Endodermal cell (in vitro differentiated cells): ENCODE data around the gene MXRA7. TPM values are rescaled to one million over a fixed set of nuclear protein-coding genes. Genes with fewer than 3 reads are reported as not detected.

ENCODE experiments used
- DNase-seq: peaks from one replicate; pipeline ENCODE4 v3.0.0-alpha.2; 2017
- H3K27ac ChIP-seq: 2 replicates; pipeline ENCODE4 v1.5.1; 2013; ENCODE audit warnings: mild to moderate bottlenecking, low read depth, low read length, moderate library complexity
- H3K27me3 ChIP-seq: 2 replicates; pipeline ENCODE4 v1.6.1; 2013; ENCODE audit warnings: mild to moderate bottlenecking, low read length, moderate library complexity; ENCODE audit not compliant: insufficient read depth, control insufficient read depth, poor library complexity, severe bottlenecking
- H3K36me3 ChIP-seq: 2 replicates; pipeline ENCODE4 v1.7.0; 2013; ENCODE audit warnings: mild to moderate bottlenecking, low read length, moderate library complexity; ENCODE audit not compliant: control insufficient read depth, insufficient read depth
- H3K4me1 ChIP-seq: one replicate; pipeline ENCODE4 v1.7.0; 2013; ENCODE audit warnings: low read length; ENCODE audit not compliant: control insufficient read depth, insufficient read depth
- H3K4me3 ChIP-seq: 2 replicates; pipeline ENCODE4 v1.5.1; 2013; ENCODE audit warnings: mild to moderate bottlenecking, low read length, moderate library complexity
- H3K9ac ChIP-seq: 2 replicates; pipeline ENCODE4 v1.6.1; 2013; ENCODE audit warnings: mild to moderate bottlenecking, low read length, moderate library complexity; ENCODE audit not compliant: poor library complexity, severe bottlenecking; ENCODE audit errors: extremely low read depth
- H3K9me3 ChIP-seq: 2 replicates; pipeline ENCODE4 v1.6.1; 2013; ENCODE audit warnings: mild to moderate bottlenecking, low read length, moderate library complexity; ENCODE audit not compliant: control insufficient read depth
- H3K27ac Mint-ChIP-seq: 2 replicates; pipeline ENCODE4 v1.8.0; 2020; ENCODE audit warnings: mixed read lengths
- H3K27me3 Mint-ChIP-seq: 2 replicates; pipeline ENCODE4 v1.8.0; 2021; ENCODE audit warnings: mild to moderate bottlenecking, mixed read lengths; ENCODE audit not compliant: insufficient read depth
- H3K36me3 Mint-ChIP-seq: 2 replicates; pipeline ENCODE4 v1.8.0; 2020; ENCODE audit warnings: low read depth, mixed read lengths
- H3K4me1 Mint-ChIP-seq: 2 replicates; pipeline ENCODE4 v1.8.0; 2020; ENCODE audit warnings: mixed read lengths
- H3K4me3 Mint-ChIP-seq: 2 replicates; pipeline ENCODE4 v1.8.0; 2020; ENCODE audit warnings: mild to moderate bottlenecking, moderate library complexity, mixed read lengths
- H3K9me3 Mint-ChIP-seq: 2 replicates; pipeline ENCODE4 v1.8.0; 2020; ENCODE audit warnings: mild to moderate bottlenecking, mixed read lengths
- WGBS, 2 experiments: methylation state at CpG; one replicate each; pipeline versions ENCODE4 v1.1.5 to v1.1.7; 2013; ENCODE audit warnings: missing lambda C conversion rate in 2 of 2, mixed read lengths in 1 of 2; ENCODE audit not compliant: insufficient coverage in 1 of 2, insufficient read length in 1 of 2; 5-methylcytosine and 5-hydroxymethylcytosine counted together
- total RNA-seq, 2 donors: library from RNA; stranded (reverse); fragmentation: NEBNext Ultra II Directional in 1 of 2; extraction: Animal tissue kit (Norgen Biotek cat#: 25700) in 1 of 2; gene quantifications; 2 replicates in 1 of 2; 3 replicates in 1 of 2; pipeline ENCODE4 v1.2.1, GENCODE V29; 2021
- TF ChIP-seq, protein P1 (sequence below): fragments of 200-600 bp; sonication (generic); conservative IDR thresholded peaks from 2 replicates; pipeline ENCODE4 v1.5.0; 2021; ENCODE audit warnings: antibody characterized with exemption, mild to moderate bottlenecking

Gene MXRA7
- total RNA-seq, 2 donors from 2014 or later = 61.6 to 77.1 TPM

DNA sequence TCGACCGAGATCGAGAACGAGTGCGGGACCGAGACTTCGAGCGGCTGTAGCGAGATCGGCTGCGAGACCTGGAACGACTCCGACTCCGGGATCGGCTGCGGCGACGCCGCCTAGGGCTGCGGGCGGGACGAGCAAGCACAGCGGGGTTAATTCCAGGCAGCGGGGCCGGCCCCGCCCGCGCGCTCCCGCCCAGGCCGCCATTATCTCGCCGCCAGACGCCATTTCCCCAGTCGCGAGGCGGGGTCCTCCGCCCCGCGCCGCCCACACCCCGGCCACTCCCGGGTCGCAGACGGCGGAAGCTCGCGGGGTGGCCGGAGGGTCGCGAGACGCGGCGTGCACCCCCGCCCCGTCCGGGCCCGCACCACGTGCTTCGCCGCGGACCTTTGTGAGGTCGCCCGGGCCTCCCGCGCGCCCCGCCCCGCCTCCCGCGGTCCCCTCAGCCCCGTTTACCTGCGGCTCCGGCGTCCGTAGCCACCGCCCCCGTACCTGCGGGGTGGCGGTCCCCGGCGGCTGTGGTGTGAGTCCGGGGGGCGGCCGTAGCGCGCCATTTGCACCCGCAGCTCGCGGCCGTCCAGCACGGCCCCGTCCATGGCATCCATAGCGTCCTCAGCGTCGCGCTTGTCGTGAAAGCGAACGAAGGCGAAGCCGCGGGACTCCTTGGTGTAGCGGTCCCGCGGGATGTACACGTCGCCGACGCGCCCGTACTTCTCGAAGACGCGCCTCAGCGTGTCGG lies 25.8 kb upstream of the MXRA7 start:
- peaks cover 9% of the 10 kb centered on the region for H3K4me1 ChIP-seq
- 0% methylated on average over 34 to 117 of the region's 117 CpGs for WGBS, 2 experiments
- peak overlapping the region; percentile 95 for H3K27ac ChIP-seq
- peak overlapping the region; percentile 98 for H3K27ac Mint-ChIP-seq
- no peaks in the 10 kb centered on the region for H3K27me3 ChIP-seq
- TF ChIP-seq, protein P1, sequence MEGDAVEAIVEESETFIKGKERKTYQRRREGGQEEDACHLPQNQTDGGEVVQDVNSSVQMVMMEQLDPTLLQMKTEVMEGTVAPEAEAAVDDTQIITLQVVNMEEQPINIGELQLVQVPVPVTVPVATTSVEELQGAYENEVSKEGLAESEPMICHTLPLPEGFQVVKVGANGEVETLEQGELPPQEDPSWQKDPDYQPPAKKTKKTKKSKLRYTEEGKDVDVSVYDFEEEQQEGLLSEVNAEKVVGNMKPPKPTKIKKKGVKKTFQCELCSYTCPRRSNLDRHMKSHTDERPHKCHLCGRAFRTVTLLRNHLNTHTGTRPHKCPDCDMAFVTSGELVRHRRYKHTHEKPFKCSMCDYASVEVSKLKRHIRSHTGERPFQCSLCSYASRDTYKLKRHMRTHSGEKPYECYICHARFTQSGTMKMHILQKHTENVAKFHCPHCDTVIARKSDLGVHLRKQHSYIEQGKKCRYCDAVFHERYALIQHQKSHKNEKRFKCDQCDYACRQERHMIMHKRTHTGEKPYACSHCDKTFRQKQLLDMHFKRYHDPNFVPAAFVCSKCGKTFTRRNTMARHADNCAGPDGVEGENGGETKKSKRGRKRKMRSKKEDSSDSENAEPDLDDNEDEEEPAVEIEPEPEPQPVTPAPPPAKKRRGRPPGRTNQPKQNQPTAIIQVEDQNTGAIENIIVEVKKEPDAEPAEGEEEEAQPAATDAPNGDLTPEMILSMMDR = peak; percentile 47
- peaks cover 52% of the 10 kb centered on the region for H3K36me3 ChIP-seq
- no peaks in the 10 kb centered on the region for H3K9me3 Mint-ChIP-seq
- H3K9ac ChIP-seq = peak overlapping the region; percentile 96
- H3K36me3 Mint-ChIP-seq = peaks cover 44% of the 10 kb centered on the region
- peaks cover 28% of the 10 kb centered on the region for H3K4me1 Mint-ChIP-seq
- no peaks in the 10 kb centered on the region for H3K9me3 ChIP-seq
- H3K4me3 ChIP-seq = peak overlapping the region; percentile 90
- peak; percentile 86 for DNase-seq
- peak overlapping the region; percentile 100 for H3K4me3 Mint-ChIP-seq
- H3K27me3 Mint-ChIP-seq = no peaks in the 10 kb centered on the region

DNA sequence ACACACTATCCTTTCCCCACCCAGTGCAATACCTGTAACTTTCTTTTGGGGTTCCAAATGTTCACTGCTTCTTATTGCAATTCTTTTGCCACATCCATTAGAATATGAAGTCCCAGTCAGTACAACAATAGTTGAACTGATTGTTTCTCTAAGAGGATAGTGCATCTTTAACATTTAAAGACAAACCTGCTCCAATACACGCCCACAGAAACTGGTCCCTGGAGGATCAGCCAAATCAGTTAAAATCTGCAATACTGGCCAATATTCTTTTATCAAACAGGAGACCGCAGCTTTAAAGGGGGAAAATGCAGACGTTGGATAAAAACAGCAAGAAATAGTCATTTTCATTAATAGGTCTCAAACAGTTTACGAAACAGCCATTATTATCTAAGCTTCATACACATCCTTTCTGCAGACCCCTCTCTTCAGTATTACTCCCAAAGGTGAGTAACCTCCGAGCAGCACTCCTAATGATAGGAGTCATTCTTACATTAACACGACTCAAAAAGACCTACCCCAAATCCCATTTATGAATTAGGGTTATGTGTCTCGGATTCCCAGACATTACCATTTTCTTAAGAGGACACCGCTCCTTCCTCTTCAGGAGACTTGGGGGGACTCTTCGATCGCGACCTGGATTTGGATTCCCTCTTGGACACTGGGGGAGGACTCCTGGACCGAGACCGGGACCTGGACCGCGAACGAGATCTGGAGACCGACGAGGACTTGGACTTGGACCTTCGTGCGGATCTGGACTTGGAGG lies 25.0 kb upstream of the MXRA7 start:
- Mint-ChIP-seq H3K4me3 (peak overlapping the region; percentile 100), H3K4me1 (peaks cover 28% of the 10 kb centered on the region), H3K27ac (peak overlapping the region; percentile 98), H3K27me3 (no peaks in the 10 kb centered on the region), H3K9me3 (no peaks in the 10 kb centered on the region), H3K36me3 (peaks cover 40% of the 10 kb centered on the region)
- H3K9me3 ChIP-seq = no peaks in the 10 kb centered on the region
- DNase-seq = no peak
- TF ChIP-seq, protein P1 = no peak
- peak overlapping the region; percentile 90 for H3K4me3 ChIP-seq
- WGBS, 2 experiments = 1 to 3% methylated on average over 15 to 19 of the region's 20 CpGs
- peak overlapping the region; percentile 96 for H3K9ac ChIP-seq
- H3K27ac ChIP-seq = no peak overlapping the region
- H3K4me1 ChIP-seq = peaks cover 9% of the 10 kb centered on the region
- no peaks in the 10 kb centered on the region for H3K27me3 ChIP-seq
- peaks cover 48% of the 10 kb centered on the region for H3K36me3 ChIP-seq

DNA sequence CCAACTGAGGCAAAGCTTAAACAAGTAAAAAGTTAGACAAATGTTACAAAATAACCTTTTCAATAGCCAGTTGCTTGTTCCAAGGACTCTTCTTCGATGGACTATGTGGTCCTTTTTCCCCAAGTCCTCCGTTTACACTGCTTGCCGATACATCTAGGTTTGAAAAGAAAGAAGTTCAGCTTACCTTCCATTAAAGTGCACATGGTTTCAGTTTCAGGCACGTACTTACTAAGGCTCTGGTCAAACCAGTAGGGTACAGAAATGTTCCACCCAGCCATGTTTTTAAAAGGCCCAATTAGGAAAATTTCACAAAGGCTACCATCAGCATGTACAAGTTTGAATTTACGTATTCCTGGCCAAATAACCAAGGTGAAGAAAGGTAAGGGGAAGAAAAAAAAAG lies 24.2 kb upstream of the MXRA7 start:
- H3K27ac Mint-ChIP-seq = peak overlapping the region; percentile 98

More for the DNA sequence above, 24.2 kb upstream of the MXRA7 start:
- peak overlapping the region; percentile 100 for H3K4me3 Mint-ChIP-seq
- Histone ChIP-seq H3K27me3 (no peaks in the 10 kb centered on the region), H3K4me3 (peak overlapping the region; percentile 90), H3K36me3 (peaks cover 46% of the 10 kb centered on the region), H3K9ac (peak overlapping the region; percentile 96), H3K9me3 (no peaks in the 10 kb centered on the region), H3K27ac (no peak overlapping the region), H3K4me1 (peaks cover 9% of the 10 kb centered on the region)
- no peaks in the 10 kb centered on the region for H3K27me3 Mint-ChIP-seq
- no peaks in the 10 kb centered on the region for H3K9me3 Mint-ChIP-seq
- TF ChIP-seq, protein P1 = no peak
- peaks cover 44% of the 10 kb centered on the region for H3K36me3 Mint-ChIP-seq
- H3K4me1 Mint-ChIP-seq = peaks cover 28% of the 10 kb centered on the region
- DNase-seq = no peak
- 23 to 50% methylated on average over 4 to 5 of the region's 5 CpGs for WGBS, 2 experiments
